Measurements from ENCODE around the gene CPT2.
A peak's percentile ranks its signal among the peaks of the same experiment; 100 is the strongest.

The CPT2 gene

GRCh38 chr1:53196485-53197290 lies at the start of gene CPT2:
CPT2 (plus strand) TSS chr1:53196824; CDS start chr1:53196944, 120 bp downstream.
- peak; percentile 91 for DNase-seq

GRCh38 chr1:53147174-53147573 lies 49.5 kb upstream of the CPT2 start:
- DNase-seq: no peak

- no peak for DNase-seq
Measured at GRCh38 chr1:53148123-53148522, 48.5 kb upstream of the CPT2 start.

- DNase-seq: no peak
Measured at GRCh38 chr1:53153752-53154151, 42.9 kb upstream of the CPT2 start.

GRCh38 chr1:53154859-53155438 lies 41.7 kb upstream of the CPT2 start:
- DNase-seq: no peak

GRCh38 chr1:53155534-53155933 lies 41.1 kb upstream of the CPT2 start:
- no peak for DNase-seq

GRCh38 chr1:53155945-53156344 lies 40.7 kb upstream of the CPT2 start:
- no peak for DNase-seq

- no peak for DNase-seq
Measured at GRCh38 chr1:53156783-53157182, 39.8 kb upstream of the CPT2 start.

- no peak for DNase-seq
Measured at GRCh38 chr1:53158900-53159299, 37.7 kb upstream of the CPT2 start.

- no peak for DNase-seq
Measured at GRCh38 chr1:53160924-53161378, 35.7 kb upstream of the CPT2 start.

GRCh38 chr1:53162621-53163020 lies 34.0 kb upstream of the CPT2 start:
- no peak for DNase-seq

- no peak for DNase-seq
Measured at GRCh38 chr1:53163291-53163768, 33.3 kb upstream of the CPT2 start.

- no peak for DNase-seq
Measured at GRCh38 chr1:53165408-53165961, 31.1 kb upstream of the CPT2 start.

GRCh38 chr1:53166366-53166765 lies 30.3 kb upstream of the CPT2 start:
- DNase-seq: no peak

- no peak for DNase-seq
Measured at GRCh38 chr1:53166912-53167311, 29.7 kb upstream of the CPT2 start.

GRCh38 chr1:53172426-53173128 lies 24.0 kb upstream of the CPT2 start:
- DNase-seq: no peak

- no peak for DNase-seq
Measured at GRCh38 chr1:53174971-53175913, 21.4 kb upstream of the CPT2 start.

GRCh38 chr1:53176452-53177208 lies 20.0 kb upstream of the CPT2 start:
- no peak for DNase-seq

GRCh38 chr1:53180226-53180625 lies 16.4 kb upstream of the CPT2 start:
- DNase-seq: no peak

GRCh38 chr1:53180951-53181350 lies 15.7 kb upstream of the CPT2 start:
- no peak for DNase-seq

GRCh38 chr1:53182111-53182593 lies 14.5 kb upstream of the CPT2 start:
- DNase-seq: peak; percentile 84
